ENCODE data around the gene SIL1.

DNA sequence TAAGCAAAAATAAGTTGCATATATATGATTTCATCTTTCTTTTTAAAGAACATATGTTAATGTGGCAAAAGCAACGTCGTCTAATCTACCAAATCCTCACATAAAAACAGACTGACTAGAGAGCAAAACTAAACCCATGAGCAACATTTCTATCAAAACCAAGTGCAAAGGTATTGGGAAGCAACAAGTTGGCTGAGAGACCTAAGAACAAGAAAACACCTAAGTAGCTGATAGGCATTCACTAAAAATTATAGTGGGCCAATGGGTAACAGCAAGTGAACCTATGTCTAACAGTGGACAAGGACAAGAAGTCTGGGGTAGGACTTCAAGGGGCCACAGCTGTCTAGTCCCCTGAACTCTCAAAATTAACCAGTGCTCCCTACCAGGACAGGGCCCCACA lies 130.1 kb downstream of the SIL1 start:
- TF ChIP-seq, protein P1, sequence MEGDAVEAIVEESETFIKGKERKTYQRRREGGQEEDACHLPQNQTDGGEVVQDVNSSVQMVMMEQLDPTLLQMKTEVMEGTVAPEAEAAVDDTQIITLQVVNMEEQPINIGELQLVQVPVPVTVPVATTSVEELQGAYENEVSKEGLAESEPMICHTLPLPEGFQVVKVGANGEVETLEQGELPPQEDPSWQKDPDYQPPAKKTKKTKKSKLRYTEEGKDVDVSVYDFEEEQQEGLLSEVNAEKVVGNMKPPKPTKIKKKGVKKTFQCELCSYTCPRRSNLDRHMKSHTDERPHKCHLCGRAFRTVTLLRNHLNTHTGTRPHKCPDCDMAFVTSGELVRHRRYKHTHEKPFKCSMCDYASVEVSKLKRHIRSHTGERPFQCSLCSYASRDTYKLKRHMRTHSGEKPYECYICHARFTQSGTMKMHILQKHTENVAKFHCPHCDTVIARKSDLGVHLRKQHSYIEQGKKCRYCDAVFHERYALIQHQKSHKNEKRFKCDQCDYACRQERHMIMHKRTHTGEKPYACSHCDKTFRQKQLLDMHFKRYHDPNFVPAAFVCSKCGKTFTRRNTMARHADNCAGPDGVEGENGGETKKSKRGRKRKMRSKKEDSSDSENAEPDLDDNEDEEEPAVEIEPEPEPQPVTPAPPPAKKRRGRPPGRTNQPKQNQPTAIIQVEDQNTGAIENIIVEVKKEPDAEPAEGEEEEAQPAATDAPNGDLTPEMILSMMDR (IDR thresholded peaks at IDR 0.05) = no peak
- TF ChIP-seq POLR2A (IDR thresholded peaks at IDR 0.05) (no peak), EP300 (IDR thresholded peaks at IDR 0.05) (no peak)
